ENCODE data around the gene ATP6V1B1. TPM values are rescaled to one million over a fixed set of nuclear protein-coding genes. Genes with fewer than 3 reads are reported as not detected.

ATP6V1B1 gene
- total RNA-seq, 1 experiment from 2014 or later, result 7.8 TPM

DNA sequence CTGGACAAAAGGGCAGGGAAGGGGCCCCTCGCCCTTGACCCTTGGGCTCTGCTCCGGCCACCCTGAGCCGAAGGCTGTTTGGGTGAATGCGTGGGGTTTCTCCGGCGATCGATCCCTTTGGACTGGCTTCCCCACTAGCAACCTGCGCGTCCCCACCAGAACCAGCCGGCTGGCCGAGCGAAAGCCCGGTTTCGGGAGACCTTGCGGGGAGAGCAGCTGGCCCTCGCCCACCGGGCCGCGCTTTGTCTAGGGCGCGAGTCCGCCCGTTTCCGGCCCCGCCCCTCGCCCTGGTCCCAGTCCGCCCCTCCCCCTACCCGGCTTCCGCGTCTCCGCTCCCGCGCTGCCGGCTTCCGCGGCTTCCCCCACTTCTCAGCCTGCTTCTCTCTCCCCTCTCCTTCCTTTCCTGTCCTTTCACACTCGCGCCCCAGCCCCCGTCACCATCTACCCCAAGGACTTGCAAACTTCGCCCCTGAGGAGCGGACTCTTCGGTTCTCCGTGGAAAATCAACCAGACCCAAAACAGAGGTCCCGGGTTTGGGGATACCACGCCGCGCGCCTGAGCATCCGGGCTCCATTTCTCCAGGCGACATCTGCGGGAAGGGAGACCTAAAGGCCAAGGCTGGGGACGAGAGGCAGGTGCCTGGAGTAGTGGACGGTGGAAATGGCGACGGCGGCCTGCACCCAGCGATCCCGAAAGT lies 48.0 kb upstream of the ATP6V1B1 start:
- Histone ChIP-seq H2AFZ (no peak overlapping the region), H4K20me1 (ENCODE audit: insufficient read depth) (no peaks in the 10 kb centered on the region), H3K27ac (no peak overlapping the region), H3K4me3 (no peak overlapping the region), H3K79me2 (ENCODE audit: low read depth) (no peaks in the 10 kb centered on the region), H3K9me2 (ENCODE audit: insufficient read depth) (no peaks in the 10 kb centered on the region), H3K4me1 (replicated peaks; ENCODE audit: insufficient read depth) (no peaks in the 10 kb centered on the region), H3F3A (ENCODE audit: insufficient read depth, low read depth) (no peaks in the 10 kb centered on the region), H3K36me3 (ENCODE audit: low read depth) (no peaks in the 10 kb centered on the region), H3K9me3 (ENCODE audit: insufficient read depth, low read depth) (no peaks in the 10 kb centered on the region), H3K27me3 (ENCODE audit: insufficient read depth, low read depth) (peaks cover 31% of the 10 kb centered on the region), H3K4me2 (no peak overlapping the region)
- TF ChIP-seq, protein P1, sequence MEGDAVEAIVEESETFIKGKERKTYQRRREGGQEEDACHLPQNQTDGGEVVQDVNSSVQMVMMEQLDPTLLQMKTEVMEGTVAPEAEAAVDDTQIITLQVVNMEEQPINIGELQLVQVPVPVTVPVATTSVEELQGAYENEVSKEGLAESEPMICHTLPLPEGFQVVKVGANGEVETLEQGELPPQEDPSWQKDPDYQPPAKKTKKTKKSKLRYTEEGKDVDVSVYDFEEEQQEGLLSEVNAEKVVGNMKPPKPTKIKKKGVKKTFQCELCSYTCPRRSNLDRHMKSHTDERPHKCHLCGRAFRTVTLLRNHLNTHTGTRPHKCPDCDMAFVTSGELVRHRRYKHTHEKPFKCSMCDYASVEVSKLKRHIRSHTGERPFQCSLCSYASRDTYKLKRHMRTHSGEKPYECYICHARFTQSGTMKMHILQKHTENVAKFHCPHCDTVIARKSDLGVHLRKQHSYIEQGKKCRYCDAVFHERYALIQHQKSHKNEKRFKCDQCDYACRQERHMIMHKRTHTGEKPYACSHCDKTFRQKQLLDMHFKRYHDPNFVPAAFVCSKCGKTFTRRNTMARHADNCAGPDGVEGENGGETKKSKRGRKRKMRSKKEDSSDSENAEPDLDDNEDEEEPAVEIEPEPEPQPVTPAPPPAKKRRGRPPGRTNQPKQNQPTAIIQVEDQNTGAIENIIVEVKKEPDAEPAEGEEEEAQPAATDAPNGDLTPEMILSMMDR (conservative IDR thresholded peaks at IDR 0.05), result no peak
- TF ChIP-seq EZH2 (IDR thresholded peaks at IDR 0.05; ENCODE audit: low read depth), result no peak
- ChIA-PET CTCF (interaction anchor here (1.0 kb wide), 1 partner anchor 16 kb away, joined by 4 read pairs; no protein-coding TSS in a partner anchor), POLR2A (ENCODE audit: unreplicated experiment) (no interaction called here)
- no peak for DNase-seq
- no TSS peak for BruUV-seq (replicated peaks)
- intact Hi-C loops (cut with micrococcal nuclease; ENCODE audit: unreplicated experiment), result no loop called here

DNA sequence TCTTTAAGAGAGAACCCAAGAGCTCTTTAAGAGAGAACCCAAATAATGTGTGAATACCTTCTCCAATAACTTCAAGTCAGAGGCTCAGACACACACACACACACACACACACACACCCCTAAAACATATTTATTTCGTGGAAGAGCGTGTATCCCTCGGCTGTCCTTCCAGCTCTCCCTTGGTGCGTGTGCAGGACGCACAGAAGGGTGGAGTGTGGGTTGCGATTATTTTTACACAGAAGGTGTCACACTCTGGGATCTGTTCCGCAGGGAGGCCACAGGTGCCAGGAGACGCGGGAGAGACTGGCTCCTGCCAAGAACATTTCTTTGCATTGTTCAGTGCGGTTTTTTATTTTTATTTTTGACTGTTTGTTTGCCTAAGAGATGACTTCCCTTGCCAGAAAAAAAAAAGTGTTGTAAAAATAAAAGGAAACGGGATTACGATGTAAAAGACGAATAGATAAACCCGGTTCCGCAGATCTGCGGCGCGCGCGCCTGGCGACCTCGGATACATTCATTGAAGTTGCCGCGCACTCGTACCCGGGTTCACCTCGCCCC lies 47.3 kb upstream of the ATP6V1B1 start:
- Histone ChIP-seq H3F3A (ENCODE audit: insufficient read depth, low read depth) (no peaks in the 10 kb centered on the region), H3K4me2 (no peak overlapping the region), H3K9me3 (ENCODE audit: insufficient read depth, low read depth) (no peaks in the 10 kb centered on the region), H3K9me2 (ENCODE audit: insufficient read depth) (no peaks in the 10 kb centered on the region), H2AFZ (no peak overlapping the region), H3K27me3 (ENCODE audit: insufficient read depth, low read depth) (peaks cover 33% of the 10 kb centered on the region), H3K27ac (no peak overlapping the region), H3K4me3 (no peak overlapping the region), H4K20me1 (ENCODE audit: insufficient read depth) (no peaks in the 10 kb centered on the region), H3K79me2 (ENCODE audit: low read depth) (no peaks in the 10 kb centered on the region), H3K4me1 (replicated peaks; ENCODE audit: insufficient read depth) (no peaks in the 10 kb centered on the region), H3K36me3 (ENCODE audit: low read depth) (no peaks in the 10 kb centered on the region)
- POLR2A ChIA-PET (ENCODE audit: unreplicated experiment), result no interaction called here
- TF ChIP-seq, protein P1 (conservative IDR thresholded peaks at IDR 0.05), result no peak
- no peak for TF ChIP-seq EZH2 (IDR thresholded peaks at IDR 0.05; ENCODE audit: low read depth)
- no TSS peak for BruUV-seq (replicated peaks)
- intact Hi-C loops (cut with micrococcal nuclease; ENCODE audit: unreplicated experiment), result no loop called here
- CTCF ChIA-PET, result interaction anchor here (1.0 kb wide), 1 partner anchor 17 kb away, joined by 4 read pairs; no protein-coding TSS in a partner anchor
- no peak for DNase-seq

DNA sequence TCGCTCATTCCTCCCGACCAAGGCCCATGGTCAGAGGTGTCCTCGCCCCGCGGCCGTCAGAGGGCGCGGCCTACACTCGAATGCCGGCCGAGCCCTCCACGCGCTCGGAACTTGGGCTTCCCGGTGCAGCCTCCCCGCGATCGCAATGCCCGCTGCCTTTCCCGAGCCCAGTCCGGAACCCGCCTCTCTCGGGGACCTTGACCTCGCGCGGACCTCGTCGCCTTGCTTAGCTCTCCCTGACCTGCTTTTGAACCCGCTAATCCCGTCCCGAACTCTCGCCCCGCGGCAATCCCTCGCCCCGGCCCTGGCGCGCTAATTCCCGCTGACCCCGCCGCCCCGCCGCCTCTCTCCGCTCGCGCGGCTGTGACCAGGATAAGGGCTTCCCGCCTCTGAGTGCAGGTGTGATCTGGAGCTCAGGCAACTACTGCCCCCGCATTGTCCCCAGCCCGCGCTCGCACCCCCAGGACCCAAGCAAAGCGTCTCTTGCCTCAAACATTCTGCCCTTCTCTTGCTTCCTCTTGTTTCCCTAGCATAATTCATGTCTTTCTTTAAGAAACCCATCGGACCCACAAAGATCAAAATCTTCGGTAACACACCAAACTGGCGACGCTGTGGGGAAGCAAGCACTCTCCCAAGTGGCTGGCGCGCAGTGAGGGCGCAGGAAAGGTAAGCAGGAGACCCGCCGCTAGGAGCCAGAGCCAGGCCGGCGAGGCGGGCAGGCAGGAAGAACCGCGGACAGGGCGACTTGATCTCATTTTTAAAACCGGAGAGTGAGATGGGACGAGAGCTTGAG lies 46.6 kb upstream of the ATP6V1B1 start:
- Histone ChIP-seq H3K9me3 (ENCODE audit: insufficient read depth, low read depth) (no peaks in the 10 kb centered on the region), H4K20me1 (ENCODE audit: insufficient read depth) (no peaks in the 10 kb centered on the region), H2AFZ (no peak overlapping the region), H3F3A (ENCODE audit: insufficient read depth, low read depth) (no peaks in the 10 kb centered on the region), H3K9me2 (ENCODE audit: insufficient read depth) (no peaks in the 10 kb centered on the region), H3K4me2 (no peak overlapping the region), H3K4me1 (replicated peaks; ENCODE audit: insufficient read depth) (no peaks in the 10 kb centered on the region), H3K27me3 (ENCODE audit: insufficient read depth, low read depth) (peaks cover 35% of the 10 kb centered on the region), H3K36me3 (ENCODE audit: low read depth) (no peaks in the 10 kb centered on the region), H3K27ac (no peak overlapping the region), H3K79me2 (ENCODE audit: low read depth) (no peaks in the 10 kb centered on the region), H3K4me3 (no peak overlapping the region)
- CTCF ChIA-PET, result no interaction called here
- TF ChIP-seq, protein P1 (conservative IDR thresholded peaks at IDR 0.05), result no peak
- no peak for TF ChIP-seq EZH2 (IDR thresholded peaks at IDR 0.05; ENCODE audit: low read depth)
- intact Hi-C loops (cut with micrococcal nuclease; ENCODE audit: unreplicated experiment), result no loop called here
- no peak for DNase-seq
- BruUV-seq (replicated peaks), result no TSS peak
- POLR2A ChIA-PET (ENCODE audit: unreplicated experiment), result no interaction called here
